SK-N-SH treated with all-trans-retinoic acid at 6 μM for 48 hours (cell line): ENCODE measurements around the gene GPX4.

Experiments used
- OSR1 ChIP-seq: fragments of 250-450 bp; sonication (Bioruptor Pico); IDR thresholded peaks from 2 replicates; pipeline ENCODE4 v1.8.0; 2022; ENCODE audit warnings: moderate library complexity, mild to moderate bottlenecking, inconsistent platforms
- SNAI2 ChIP-seq: fragments of 250-450 bp; sonication (Bioruptor Pico); IDR thresholded peaks from 2 replicates; pipeline ENCODE4 v1.5.0; 2020; ENCODE audit warnings: mild to moderate bottlenecking, moderate library complexity
- TCF4 ChIP-seq: fragments of 250-450 bp; sonication (Bioruptor Pico); IDR thresholded peaks from 2 replicates; pipeline ENCODE4 v1.8.0; 2021; ENCODE audit warnings: mild to moderate bottlenecking, moderate library complexity, borderline replicate concordance
- TOX ChIP-seq: fragments of 250-450 bp; sonication (Bioruptor Pico); IDR thresholded peaks from 2 replicates; pipeline ENCODE4 v1.8.0; 2021; ENCODE audit warnings: mild to moderate bottlenecking, moderate library complexity, borderline replicate concordance
- ZFP3 ChIP-seq: fragments of 250-450 bp; sonication (Bioruptor Pico); IDR thresholded peaks from 2 replicates; pipeline ENCODE4 v1.5.0; 2020; ENCODE audit warnings: mild to moderate bottlenecking, moderate library complexity
- ZFP30 ChIP-seq: fragments of 450-650 bp; formaldehyde crosslinking; IDR thresholded peaks from 2 replicates; pipeline ENCODE4 v1.5.0; 2022; ENCODE audit warnings: mild to moderate bottlenecking, moderate library complexity
- TF ChIP-seq, protein P1 (sequence below): fragments of 250-450 bp; sonication (Bioruptor Pico); IDR thresholded peaks from 2 replicates; pipeline ENCODE4 v1.8.0; 2020; ENCODE audit warnings: mild to moderate bottlenecking, moderate library complexity, borderline replicate concordance

DNA sequence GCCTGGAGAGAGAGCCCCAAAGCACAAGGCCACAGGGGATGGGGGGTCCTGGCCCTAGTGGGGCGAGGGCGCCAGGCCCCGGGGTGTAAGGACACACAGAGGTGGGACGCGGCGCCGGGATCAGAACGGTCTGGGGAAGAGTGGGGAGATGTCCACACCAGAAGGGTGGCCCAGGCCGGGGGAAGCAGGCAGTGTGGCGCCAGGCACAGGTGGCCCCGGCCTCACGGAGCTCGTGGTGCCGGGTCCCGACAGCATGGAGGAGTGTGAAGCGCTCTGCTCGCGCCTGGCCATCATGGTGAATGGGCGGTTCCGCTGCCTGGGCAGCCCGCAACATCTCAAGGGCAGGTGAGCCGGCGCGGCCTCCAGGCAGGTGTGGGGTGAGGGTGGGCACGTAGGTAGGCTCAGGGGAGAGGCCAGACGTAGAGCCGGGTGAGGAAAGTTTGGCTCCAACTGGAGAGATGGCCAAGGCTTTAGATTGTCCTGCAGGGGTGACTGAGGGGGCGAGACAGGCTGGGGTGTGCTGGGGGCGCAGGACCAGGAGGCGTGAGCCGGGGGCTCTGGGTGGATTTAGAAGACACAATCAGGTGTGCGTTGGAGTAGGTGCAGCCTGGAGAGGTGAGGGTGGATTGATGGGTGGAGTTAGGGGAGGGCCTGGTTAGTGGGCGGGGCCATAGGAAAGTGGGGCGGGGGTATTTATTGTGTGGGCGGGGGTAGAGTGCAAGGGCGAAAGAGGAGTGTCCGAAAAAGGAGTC lies 39.7 kb upstream of the GPX4 start:
- TF ChIP-seq ZFP3 (CRISPR knock-in tag) = no peak
- TF ChIP-seq TCF4 (CRISPR knock-in tag) = no peak
- TF ChIP-seq ZFP30 (CRISPR knock-in tag) = no peak
- no peak for TF ChIP-seq OSR1 (CRISPR knock-in tag)
- TF ChIP-seq SNAI2 = no peak
- no peak for TF ChIP-seq TOX (CRISPR knock-in tag)
- TF ChIP-seq, protein P1, sequence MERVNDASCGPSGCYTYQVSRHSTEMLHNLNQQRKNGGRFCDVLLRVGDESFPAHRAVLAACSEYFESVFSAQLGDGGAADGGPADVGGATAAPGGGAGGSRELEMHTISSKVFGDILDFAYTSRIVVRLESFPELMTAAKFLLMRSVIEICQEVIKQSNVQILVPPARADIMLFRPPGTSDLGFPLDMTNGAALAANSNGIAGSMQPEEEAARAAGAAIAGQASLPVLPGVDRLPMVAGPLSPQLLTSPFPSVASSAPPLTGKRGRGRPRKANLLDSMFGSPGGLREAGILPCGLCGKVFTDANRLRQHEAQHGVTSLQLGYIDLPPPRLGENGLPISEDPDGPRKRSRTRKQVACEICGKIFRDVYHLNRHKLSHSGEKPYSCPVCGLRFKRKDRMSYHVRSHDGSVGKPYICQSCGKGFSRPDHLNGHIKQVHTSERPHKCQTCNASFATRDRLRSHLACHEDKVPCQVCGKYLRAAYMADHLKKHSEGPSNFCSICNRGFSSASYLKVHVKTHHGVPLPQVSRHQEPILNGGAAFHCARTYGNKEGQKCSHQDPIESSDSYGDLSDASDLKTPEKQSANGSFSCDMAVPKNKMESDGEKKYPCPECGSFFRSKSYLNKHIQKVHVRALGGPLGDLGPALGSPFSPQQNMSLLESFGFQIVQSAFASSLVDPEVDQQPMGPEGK (CRISPR knock-in tag) = no peak
